Measurements from ENCODE around the gene HSPA6.

DNA sequence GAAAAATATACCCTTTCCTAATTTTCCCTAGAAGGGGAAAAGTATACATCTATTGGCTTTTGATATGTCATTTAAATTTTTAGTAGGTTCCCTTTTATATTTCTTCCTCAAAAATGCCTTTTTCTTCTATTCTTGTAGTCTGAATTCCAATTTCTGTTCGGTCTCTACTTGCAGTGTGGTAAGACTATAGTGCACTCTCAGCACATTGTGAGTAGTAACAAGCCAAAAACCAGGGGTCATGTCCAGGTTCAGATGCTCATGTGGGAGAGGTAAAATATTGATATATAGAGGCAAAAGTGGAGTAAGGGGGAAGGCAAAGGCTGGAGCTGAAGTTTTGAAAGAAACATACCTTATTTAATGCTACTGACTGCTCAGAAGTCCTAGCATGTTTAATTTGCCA is 23.1 kb upstream of the HSPA6 start:
- no peak for TF ChIP-seq POLR2A (IDR thresholded peaks at IDR 0.05)
- TF ChIP-seq, protein P1, sequence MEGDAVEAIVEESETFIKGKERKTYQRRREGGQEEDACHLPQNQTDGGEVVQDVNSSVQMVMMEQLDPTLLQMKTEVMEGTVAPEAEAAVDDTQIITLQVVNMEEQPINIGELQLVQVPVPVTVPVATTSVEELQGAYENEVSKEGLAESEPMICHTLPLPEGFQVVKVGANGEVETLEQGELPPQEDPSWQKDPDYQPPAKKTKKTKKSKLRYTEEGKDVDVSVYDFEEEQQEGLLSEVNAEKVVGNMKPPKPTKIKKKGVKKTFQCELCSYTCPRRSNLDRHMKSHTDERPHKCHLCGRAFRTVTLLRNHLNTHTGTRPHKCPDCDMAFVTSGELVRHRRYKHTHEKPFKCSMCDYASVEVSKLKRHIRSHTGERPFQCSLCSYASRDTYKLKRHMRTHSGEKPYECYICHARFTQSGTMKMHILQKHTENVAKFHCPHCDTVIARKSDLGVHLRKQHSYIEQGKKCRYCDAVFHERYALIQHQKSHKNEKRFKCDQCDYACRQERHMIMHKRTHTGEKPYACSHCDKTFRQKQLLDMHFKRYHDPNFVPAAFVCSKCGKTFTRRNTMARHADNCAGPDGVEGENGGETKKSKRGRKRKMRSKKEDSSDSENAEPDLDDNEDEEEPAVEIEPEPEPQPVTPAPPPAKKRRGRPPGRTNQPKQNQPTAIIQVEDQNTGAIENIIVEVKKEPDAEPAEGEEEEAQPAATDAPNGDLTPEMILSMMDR (IDR thresholded peaks at IDR 0.05) = no peak
- TF ChIP-seq POLR2AphosphoS5 (IDR thresholded peaks at IDR 0.05) = no peak
